ENCODE measurements around the gene LRG1.
"Not testable (repeated sequence)": the region's sequence is repeated elsewhere in the genome, so short reads cannot be mapped to it uniquely, and the experiment has no call there.

The LRG1 gene

DNA sequence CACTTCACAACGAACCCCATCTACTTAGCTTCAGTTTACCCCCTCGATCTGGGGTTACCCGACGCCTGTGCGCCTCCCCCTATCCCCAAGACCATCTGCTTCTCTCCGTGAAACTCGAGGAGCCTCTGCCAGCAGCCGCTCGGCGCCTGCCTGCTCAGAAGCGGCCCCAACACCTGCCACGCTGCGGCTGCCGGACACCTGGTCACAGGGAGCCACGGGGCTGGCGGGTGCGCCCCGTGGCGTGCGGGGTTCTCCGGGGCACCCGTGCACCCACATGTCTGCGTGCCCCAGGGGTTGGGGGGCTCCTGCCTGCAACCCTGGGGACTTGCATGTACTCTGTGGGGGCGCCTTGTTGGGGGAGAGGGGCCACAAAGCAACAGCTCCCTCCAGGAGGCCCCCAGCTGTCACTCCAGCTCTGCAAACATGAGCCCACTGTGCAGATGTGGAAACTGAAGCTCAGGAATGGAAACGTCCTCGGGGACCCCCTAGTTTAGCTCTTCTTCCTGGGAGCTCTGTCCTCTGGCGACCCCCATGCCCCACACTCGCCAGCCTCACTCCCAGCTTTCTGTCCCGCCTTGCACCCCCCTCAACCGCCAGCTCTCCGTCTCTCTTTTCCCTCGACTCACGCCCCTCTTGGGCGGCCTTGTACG is 26.7 kb upstream of the LRG1 start:
- ATAC-seq (replicated peaks) (no peak), DNase-seq (no peak)
- peaks cover 9 to 19% of the 10 kb centered on the region in 2 donors for H3K4me1 Mint-ChIP-seq
- no peak overlapping the region for H3K4me3 Mint-ChIP-seq
- no peaks in the 10 kb centered on the region for H3K36me3 Mint-ChIP-seq
- H3K9me3 Mint-ChIP-seq: no peaks in the 10 kb centered on the region
- no peak overlapping the region for H3K27ac Mint-ChIP-seq
- H3K27me3 Mint-ChIP-seq: peaks cover 13 to 21% of the 10 kb centered on the region in 2 donors

DNA sequence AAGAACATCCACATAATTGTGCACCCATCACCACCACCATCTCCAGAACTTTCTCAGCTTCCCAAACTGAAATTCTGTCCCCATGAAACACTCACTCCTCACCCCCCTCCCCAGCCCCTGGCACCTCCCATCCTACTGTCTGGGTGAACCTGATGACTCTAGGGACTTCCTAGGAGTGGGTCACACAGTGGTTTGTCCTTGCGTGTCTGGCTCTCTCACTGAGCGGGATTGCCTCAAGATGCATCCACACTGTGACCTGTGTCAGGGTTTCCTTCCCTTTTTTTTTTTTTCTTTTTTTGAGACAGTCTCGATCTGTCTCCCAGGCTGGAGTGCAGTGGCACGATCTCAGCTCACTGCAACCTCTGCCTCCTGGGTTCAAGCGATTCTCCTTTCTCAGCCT is 23.7 kb upstream of the LRG1 start:
- not testable (repeated sequence) for DNase-seq, H3K4me3 Mint-ChIP-seq, H3K36me3 Mint-ChIP-seq, H3K27ac Mint-ChIP-seq, H3K9me3 Mint-ChIP-seq
- peaks cover 13 to 16% of the 10 kb centered on the region in 2 donors for H3K27me3 Mint-ChIP-seq
- H3K4me1 Mint-ChIP-seq: peaks cover 11 to 19% of the 10 kb centered on the region in 2 donors
- peak; percentile 57 to 59 for ATAC-seq (replicated peaks)

DNA sequence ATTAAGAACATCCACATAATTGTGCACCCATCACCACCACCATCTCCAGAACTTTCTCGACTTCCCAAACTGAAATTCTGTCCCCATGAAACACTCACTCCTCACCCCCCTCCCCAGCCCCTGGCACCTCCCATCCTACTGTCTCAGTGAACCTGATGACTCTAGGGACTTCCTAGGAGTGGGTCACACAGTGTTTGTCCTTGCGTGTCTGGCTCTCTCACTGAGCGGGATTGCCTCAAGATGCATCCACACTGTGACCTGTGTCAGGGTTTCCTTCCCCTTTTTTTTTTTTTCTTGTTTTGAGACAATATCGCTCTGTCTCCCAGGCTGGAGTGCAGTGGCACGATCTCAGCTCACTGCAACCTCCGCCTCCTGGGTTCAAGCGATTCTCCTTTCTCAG is 22.2 kb upstream of the LRG1 start:
- Mint-ChIP-seq H3K27me3 (peaks cover 11 to 16% of the 10 kb centered on the region in 2 donors), H3K4me1 (peaks cover 8 to 10% of the 10 kb centered on the region in 2 donors)
- not testable (repeated sequence) for H3K36me3 Mint-ChIP-seq, H3K9me3 Mint-ChIP-seq, H3K4me3 Mint-ChIP-seq, DNase-seq, H3K27ac Mint-ChIP-seq
- ATAC-seq (replicated peaks): peak; percentile 84 to 92

DNA sequence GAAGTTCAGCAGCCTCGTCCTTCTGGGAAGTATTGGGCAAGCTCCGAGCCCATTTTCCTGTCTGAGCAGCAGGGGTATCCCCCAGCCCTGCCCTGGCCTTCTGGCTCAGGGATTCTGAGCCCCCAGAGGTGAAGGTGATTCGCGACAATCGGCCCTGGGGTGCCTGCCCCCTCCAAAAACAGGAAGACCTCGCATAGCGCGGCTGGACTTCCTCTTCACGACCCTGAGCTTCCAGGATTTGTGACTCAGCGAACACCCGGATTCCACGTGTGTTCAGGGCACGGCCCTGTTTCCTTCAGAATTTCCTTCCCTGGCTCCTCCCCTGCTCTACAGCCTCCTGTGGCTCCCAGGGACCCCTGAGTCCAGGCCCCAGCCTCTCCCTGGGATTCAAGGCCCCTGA is 19.7 kb upstream of the LRG1 start, which contains the start of gene SEMA6B:
Gene SEMA6B (minus strand): TSS at position 116 of the 400 bp plus-strand sequence. CDS start 1,227 bp downstream, outside the sequence.
- DNase-seq (no peak), ATAC-seq (replicated peaks) (no peak)
- H3K4me3 Mint-ChIP-seq: peak within 1 kb of the TSS in 1 of 2 donors; percentile 36
- no peaks in the 10 kb centered on the region for H3K9me3 Mint-ChIP-seq
- peaks cover 12 to 19% of the 10 kb centered on the region in 2 donors for H3K27me3 Mint-ChIP-seq
- H3K4me1 Mint-ChIP-seq: peaks cover 8 to 10% of the 10 kb centered on the region in 2 donors
- no peak within 1 kb of the TSS for H3K27ac Mint-ChIP-seq
- peaks cover 0 to 3% of the 10 kb centered on the region in 2 donors for H3K36me3 Mint-ChIP-seq

DNA sequence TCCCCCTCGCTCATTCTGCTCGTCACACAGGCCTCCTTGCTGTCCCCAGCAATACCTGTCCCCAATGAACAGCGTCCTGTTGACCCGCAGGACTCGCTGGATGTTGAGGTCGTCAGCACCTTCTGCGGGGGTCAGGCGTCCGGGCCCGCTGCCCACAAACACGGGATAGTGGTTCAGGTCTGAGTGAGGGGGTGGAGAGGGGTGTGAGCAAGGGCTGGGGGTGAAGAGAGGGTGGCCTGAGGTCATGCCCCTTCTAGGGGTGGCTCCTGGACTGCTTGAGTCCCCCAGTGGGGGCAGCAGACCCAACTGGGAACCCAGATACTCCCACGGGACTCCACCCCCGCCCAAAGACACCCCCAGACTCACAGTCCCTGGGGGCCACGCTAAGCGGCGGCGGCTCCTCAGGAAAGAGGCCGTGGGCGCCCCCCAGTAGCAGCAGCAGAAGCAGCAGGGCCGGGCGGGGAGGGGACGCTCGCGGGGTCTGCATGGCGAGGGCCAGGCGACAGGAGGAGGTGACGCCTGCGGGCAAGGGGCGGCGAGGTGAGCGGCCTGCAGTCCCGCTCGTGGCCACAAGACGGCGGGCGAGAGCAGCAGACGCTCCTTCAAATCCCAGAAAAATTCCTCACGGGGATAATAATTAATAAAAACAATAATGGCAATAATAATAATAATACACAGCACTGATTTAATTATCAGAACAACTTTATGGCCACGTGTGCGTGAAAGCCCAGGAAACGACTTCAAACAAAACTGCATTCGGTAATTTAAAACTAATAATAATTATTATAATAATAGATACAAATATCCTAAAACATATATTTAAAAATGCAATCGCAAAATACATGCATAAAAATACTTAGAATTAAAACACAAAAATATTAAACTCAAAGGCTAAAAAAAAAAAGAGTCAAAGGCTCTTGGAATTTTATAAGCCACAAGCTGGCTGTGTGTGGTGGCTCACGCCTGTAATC is 18.4 kb upstream of the LRG1 start:
- peaks cover 18 to 28% of the 10 kb centered on the region in 2 donors for H3K27me3 Mint-ChIP-seq
- no peak for ATAC-seq (replicated peaks)
- no peak overlapping the region for H3K4me3 Mint-ChIP-seq
- peaks cover 5 to 8% of the 10 kb centered on the region in 2 donors for H3K4me1 Mint-ChIP-seq
- no peak overlapping the region for H3K27ac Mint-ChIP-seq
- peaks cover 0 to 3% of the 10 kb centered on the region in 2 donors for H3K36me3 Mint-ChIP-seq
- H3K9me3 Mint-ChIP-seq: peaks cover 0 to 2% of the 10 kb centered on the region in 2 donors
- DNase-seq: no peak

DNA sequence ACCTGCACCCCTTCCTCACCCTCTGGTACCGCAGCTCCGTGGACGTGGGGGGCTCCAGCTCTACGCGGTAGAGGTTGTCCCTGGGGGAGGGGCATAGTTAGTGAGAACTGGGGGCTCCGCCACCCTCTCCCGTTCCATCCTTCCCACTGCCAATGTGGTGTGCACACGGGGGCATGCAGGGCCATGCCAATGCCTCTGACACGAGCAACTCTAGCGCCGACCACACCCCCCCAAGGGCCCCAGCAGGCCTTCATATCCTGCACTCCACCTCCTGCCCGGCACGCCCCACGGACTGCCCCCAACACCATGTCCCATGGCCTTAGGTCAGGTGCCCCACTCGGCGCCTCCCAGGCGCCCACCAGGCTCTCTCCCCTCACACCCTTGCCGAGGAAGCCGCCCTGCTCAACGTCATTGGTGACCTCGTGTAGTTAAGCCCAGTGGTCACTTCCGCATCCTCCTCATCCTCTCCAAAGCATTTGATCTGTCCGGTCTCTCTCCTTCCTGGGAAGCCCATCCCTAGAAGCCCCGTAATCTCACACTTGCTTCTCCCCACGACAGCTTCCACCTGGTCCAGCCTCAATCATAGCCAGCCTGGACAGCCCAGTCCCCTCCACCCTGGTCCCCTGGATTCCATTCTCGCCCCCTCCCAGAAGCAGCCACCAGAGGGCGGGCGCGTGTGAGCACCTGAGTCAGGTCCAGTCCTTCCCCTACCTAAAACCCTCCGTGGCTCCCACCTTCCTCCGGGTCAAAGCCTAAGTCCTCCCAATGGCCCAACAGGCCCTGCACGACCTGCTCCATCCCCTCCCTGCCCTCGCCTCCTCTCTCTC is 17.5 kb upstream of the LRG1 start:
- Mint-ChIP-seq H3K4me1 (peaks cover 5 to 8% of the 10 kb centered on the region in 2 donors), H3K4me3 (no peak overlapping the region), H3K36me3 (peaks cover 0 to 3% of the 10 kb centered on the region in 2 donors), H3K27me3 (peaks cover 24 to 35% of the 10 kb centered on the region in 2 donors), H3K9me3 (peaks cover 4% of the 10 kb centered on the region in 2 donors), H3K27ac (no peak overlapping the region)
- ATAC-seq (replicated peaks): no peak
- no peak for DNase-seq

DNA sequence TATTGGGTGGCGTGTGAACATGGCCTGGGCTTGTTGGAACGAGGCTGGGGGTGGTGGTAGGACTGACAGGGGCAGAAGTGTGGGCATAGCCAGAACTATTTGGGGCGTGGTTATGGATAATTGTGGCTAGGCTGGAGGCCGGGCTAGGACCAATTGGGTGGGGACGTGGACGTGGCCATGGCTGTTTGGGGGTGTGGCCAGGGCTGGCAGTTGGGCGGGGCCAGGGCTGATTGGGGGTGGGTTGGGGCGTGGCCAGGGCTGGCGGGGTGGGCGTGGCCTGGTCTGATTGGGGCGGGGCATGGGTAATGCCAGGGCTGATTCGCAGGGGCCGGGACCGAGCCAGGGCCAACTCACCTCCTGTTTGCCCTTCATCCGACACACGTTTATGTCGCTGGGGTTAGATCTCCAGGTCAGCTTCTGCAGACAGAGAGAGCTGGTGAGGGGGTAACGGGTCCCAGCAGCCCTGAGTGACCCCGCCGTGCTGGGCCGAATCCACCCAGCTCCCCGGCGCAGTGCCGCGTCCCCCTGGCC is 16.8 kb upstream of the LRG1 start:
- Mint-ChIP-seq H3K4me1 (peaks cover 0 to 6% of the 10 kb centered on the region in 2 donors), H3K27ac (no peak overlapping the region), H3K36me3 (peaks cover 0 to 3% of the 10 kb centered on the region in 2 donors), H3K9me3 (peaks cover 4 to 6% of the 10 kb centered on the region in 2 donors), H3K27me3 (peaks cover 30 to 41% of the 10 kb centered on the region in 2 donors), H3K4me3 (no peak overlapping the region)
- no peak for ATAC-seq (replicated peaks)
- DNase-seq: no peak

DNA sequence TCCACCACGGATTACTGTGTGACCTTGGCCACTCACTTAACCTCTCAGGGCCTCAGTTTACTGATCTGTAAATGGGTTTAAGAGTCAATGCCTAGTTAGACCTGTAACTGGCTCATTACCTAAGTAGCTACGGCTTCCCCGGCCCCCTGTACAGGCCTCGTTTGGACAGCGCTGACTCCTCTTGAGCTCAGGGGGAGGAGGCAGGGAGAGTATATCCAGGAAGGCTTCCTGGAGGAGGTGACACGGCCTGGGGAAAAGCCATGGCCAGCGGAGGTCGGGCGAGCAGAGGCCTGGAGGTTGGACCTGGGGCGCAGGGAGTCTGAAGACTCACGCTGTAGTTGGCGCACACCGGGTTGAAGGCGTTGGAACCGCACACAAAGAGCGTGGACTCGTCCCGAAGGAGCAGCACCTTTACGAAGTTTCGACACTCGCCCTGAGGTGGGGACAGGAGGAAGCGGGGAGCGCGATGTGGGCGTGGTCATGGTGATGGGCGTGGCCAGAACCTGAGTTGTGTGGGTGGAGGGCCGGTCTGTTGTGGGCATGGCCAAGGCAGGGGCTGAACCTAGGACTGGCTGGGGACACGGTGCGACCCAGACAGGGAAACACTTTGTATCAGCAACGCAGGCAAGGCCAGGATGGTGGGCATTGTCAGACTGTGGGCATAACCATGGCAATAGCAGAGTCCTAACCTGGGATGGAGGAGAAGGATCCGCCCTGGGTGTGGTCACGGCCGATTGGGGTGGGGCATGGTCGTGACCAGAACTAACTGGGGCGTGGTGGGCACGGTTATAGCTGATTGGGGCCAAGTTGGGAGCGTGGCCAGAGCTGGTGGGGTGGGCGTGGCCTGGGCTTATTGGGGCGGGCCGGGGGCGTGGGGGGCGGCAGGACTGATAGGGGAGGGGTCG is 16.1 kb upstream of the LRG1 start:
- H3K27ac Mint-ChIP-seq: no peak overlapping the region
- peaks cover 0 to 3% of the 10 kb centered on the region in 2 donors for H3K36me3 Mint-ChIP-seq
- H3K4me3 Mint-ChIP-seq: no peak overlapping the region
- peaks cover 30 to 43% of the 10 kb centered on the region in 2 donors for H3K27me3 Mint-ChIP-seq
- DNase-seq (no peak), ATAC-seq (replicated peaks) (no peak)
- H3K4me1 Mint-ChIP-seq: peaks cover 0 to 6% of the 10 kb centered on the region in 2 donors
- H3K9me3 Mint-ChIP-seq: peaks cover 4 to 6% of the 10 kb centered on the region in 2 donors

DNA sequence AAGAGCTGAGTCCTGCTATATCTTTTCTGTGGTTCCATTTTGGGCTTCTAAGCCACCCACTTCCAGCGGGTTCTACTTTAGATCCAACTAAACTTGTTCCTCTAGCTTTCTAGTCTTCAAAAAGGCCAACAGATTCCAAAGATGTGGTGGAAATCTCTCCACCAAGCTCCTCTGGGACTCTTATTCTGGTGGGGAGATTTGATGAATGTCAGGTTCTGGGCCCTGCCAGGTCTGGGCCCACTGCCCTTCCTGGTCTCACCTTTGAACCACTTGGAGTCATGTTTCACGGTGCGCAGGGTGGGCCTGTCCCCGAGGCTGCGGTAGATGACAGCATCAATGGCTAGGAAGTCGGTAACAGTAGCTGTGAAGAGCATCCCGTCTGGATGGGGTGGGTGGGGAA is 14.9 kb upstream of the LRG1 start:
- Mint-ChIP-seq H3K27ac (no peak overlapping the region), H3K4me1 (peaks cover 0 to 5% of the 10 kb centered on the region in 2 donors), H3K36me3 (peaks cover 0 to 3% of the 10 kb centered on the region in 2 donors), H3K9me3 (peaks cover 4 to 6% of the 10 kb centered on the region in 2 donors), H3K27me3 (peaks cover 33 to 47% of the 10 kb centered on the region in 2 donors), H3K4me3 (no peak overlapping the region)
- no peak for ATAC-seq (replicated peaks)
- DNase-seq: no peak

DNA sequence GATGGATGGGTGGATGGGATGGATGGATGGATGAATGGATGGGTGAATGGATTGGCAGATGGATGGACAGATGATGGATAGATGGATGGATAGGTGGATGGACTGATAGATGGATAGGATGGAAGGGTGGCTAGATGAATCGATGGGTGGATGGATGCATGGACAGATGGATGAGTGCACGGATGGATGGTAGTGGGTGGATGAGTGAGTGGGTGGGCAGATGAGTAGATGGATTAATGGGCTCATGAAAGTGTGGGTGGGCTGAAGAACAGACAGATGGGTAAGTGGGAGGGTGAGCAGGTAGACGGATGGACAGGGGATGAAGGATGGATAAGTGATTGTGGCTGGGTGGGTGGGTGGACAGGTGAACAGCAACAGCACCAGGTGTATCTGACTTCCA is 13.9 kb upstream of the LRG1 start:
- peaks cover 0 to 3% of the 10 kb centered on the region in 2 donors for H3K36me3 Mint-ChIP-seq
- DNase-seq (no peak), ATAC-seq (replicated peaks) (no peak)
- H3K9me3 Mint-ChIP-seq: peaks cover 4 to 6% of the 10 kb centered on the region in 2 donors
- no peak overlapping the region for H3K4me3 Mint-ChIP-seq
- no peak overlapping the region for H3K27ac Mint-ChIP-seq
- H3K27me3 Mint-ChIP-seq: peaks cover 39 to 53% of the 10 kb centered on the region in 2 donors
- H3K4me1 Mint-ChIP-seq: peaks cover 0 to 3% of the 10 kb centered on the region in 2 donors

DNA sequence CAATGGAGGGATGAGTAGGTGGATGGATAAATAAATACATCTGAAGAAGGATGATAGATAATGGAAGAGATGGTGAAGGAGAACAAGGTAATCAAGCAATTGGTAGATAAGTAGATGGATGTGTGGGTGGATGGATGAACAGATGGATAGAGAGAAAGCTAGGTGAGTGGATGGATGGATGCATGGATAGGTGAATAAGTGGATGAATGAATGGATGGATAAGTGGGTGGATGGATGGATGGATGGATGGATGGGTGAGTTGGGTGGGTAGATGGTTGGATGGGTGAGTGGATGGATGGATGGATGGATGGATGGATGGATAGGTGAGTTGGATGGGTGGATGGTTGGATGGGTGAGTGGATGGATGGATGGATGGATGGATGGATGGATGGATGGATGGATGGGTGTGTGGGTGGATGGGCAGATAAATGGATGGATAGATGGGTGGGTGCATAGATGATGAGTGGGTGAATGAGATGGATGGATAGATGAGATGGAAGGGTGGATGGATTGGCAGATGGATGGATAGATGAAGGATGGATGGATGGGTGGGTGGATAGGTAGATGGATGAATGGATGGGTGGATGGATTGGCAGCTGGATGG is 13.4 kb upstream of the LRG1 start:
- Mint-ChIP-seq H3K27me3 (peaks cover 39 to 54% of the 10 kb centered on the region in 2 donors), H3K9me3 (peaks cover 4 to 6% of the 10 kb centered on the region in 2 donors), H3K4me1 (peaks cover 0 to 3% of the 10 kb centered on the region in 2 donors), H3K27ac (no peak overlapping the region), H3K36me3 (peaks cover 0 to 3% of the 10 kb centered on the region in 2 donors), H3K4me3 (no peak overlapping the region)
- ATAC-seq (replicated peaks) (no peak), DNase-seq (no peak)

DNA sequence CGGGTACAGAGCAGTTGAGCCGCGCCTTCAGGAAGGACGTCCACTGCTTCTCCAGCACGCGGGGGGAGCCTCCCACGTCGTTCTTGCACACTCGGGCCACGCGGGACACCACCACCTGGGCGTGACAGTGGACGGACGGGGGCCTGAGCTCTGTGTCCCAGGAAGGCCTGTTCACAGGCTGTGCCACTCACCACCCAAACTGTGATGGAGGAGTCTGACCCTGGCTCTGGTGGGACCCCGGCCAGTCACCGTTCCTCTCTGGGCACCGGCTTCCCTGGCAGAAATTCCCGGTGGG is 12.6 kb upstream of the LRG1 start:
- peaks cover 0 to 2% of the 10 kb centered on the region in 2 donors for H3K36me3 Mint-ChIP-seq
- no peak overlapping the region for H3K4me3 Mint-ChIP-seq
- no peak overlapping the region for H3K27ac Mint-ChIP-seq
- no peaks in the 10 kb centered on the region for H3K4me1 Mint-ChIP-seq
- H3K27me3 Mint-ChIP-seq: peaks cover 37 to 50% of the 10 kb centered on the region in 2 donors
- no peak for DNase-seq
- no peak for ATAC-seq (replicated peaks)
- peaks cover 4 to 6% of the 10 kb centered on the region in 2 donors for H3K9me3 Mint-ChIP-seq
